SIG-M5 treated with dmso at 0.1 percent for 504 hours (cell line): Measurements from ENCODE around the gene TBC1D3C.
"Not testable (repeated sequence)": the region's sequence is repeated elsewhere in the genome, so short reads cannot be mapped to it uniquely, and the experiment has no call there.

Experiments used
- DNase-seq: peaks from one replicate; lab custom pipeline; 2025; ENCODE audit not compliant: unreplicated experiment; lab: John Stamatoyannopoulos, UW

TBC1D3C gene

DNA sequence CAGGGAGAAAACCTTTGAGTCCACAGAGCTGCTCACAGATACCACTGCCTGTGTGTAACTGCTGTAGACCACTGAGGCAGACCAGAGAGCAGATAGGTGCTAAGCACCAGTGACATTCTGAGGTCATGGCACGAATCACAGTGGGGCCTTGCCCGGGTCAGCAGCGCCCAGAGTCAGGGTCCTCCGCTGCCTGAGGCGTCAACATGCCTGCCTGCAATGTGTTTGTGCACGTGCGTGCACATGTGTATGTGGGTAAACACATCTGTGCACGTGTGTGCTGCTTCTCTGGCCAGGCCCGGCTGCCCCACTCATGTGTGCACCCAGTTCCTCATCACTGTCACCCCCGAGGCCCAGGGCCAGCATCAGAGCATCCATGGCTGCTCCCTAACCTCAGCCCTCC is at the start of gene TBC1D3C:
TSS of gene TBC1D3C (minus strand) at position 101 of the 400 bp plus-strand sequence. CDS start 1,568 bp downstream, outside the sequence.
- not testable (repeated sequence) for DNase-seq

DNA sequence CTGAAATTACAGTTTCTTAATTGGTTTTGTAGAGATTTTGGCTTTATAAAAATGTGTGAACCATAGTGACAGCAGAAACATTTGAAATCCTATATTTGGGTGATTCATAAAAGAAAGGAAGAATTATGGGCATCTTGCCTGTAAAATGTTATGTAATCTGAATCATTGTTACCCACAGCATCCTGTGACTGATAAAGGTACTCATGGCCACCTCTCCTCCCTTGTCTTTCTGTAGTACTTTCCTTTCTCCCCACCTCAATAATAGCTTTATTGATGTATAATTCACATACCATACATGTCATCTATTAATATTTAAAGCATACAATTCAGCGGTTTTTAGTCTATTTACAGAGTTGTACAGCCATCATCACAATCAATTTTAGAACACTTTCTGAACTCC is 30.8 kb upstream of the TBC1D3C start:
- DNase-seq: not testable (repeated sequence)

DNA sequence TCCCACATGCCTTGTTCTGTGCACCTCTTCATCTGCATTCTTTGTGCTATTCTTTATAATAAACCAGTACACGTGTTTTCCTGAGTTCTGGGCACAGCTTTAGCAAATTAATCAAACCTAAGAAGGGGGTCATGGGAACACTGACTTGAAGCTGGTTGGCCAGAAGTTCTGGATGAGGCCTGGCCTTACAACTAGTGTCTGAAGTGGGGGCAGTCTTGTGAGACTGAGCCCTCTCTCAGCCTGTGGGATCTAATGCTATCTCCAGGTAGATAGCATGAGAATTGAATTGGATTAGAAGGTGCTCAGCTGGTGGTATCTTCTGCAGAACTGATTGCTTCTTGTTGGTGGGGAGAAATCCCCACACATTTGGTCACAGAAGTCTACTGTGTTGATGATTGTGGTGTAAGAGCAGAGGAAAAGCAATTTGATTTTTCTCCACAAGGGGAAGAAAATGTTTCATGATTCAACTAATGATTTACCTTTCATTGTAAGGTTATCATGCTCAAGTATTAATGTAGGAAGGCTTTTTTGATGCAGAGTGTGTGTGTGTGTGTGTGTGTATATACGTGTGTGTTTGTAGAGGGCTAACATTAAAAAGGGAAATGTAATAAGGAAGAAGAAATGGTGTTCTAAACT is 25.7 kb upstream of the TBC1D3C start:
- not testable (repeated sequence) for DNase-seq

DNA sequence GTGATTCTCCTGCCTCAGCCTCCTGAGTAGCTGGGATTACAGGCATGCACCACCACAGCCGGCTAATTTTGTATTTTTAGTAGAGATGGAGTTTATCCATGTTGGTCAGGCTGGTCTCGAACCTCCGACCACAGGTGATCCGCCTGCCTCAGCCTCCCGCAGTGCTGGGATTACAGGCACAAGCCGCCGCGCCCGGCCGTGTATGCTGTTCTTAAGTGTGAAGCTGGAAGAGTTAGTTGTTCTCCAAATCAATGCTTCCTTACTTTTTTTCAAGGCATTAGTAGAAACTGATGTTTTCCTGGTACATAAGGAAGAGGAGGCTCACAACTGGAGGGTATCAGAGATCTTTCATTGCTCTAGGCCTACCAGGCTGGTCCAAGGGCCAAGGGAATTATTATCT is 19.7 kb upstream of the TBC1D3C start:
- DNase-seq: not testable (repeated sequence)

DNA sequence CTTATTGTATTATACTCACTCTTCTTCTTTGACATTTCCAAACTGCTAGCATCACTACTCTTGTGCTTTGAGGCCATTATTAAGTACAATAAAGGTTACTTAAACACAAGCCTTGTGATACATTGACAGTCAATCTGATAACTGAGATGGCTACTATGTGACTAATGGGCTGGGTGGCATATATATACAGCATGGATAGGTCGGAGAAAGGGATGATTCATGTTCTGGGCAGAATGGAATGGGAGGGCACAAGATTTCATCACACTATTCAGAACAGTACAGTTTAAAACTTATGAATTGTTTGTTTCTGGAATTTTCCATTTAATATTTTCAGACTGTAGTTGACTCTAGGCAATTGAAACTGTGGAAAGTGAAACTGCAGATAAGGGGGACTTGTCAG is 18.9 kb upstream of the TBC1D3C start:
- DNase-seq: not testable (repeated sequence)
